Mesendoderm (in vitro differentiated cells): ENCODE measurements around the gene CCL22.
A peak's percentile ranks its signal among the peaks of the same experiment; 100 is the strongest.
"Not testable (repeated sequence)": the region's sequence is repeated elsewhere in the genome, so short reads cannot be mapped to it uniquely, and the experiment has no call there.

Experiments used
- DNase-seq: peaks from one replicate; pipeline ENCODE4 v3.0.0; 2013
- H2AK5ac ChIP-seq: 2 replicates; pipeline ENCODE4 v1.6.1; 2013; ENCODE audit warnings: low read length, inconsistent platforms
- H2BK120ac ChIP-seq: 2 replicates; pipeline ENCODE4 v1.6.1; 2013; ENCODE audit warnings: low read depth, mild to moderate bottlenecking, low read length, moderate library complexity, mixed read lengths
- H2BK15ac ChIP-seq: replicated peaks from 2 replicates; pipeline ENCODE4 v1.6.1; 2013; ENCODE audit warnings: low read depth, mild to moderate bottlenecking, moderate library complexity
- H2BK5ac ChIP-seq: 2 replicates; pipeline ENCODE4 v1.6.1; 2013; ENCODE audit warnings: low read length, inconsistent platforms
- H3K18ac ChIP-seq: 2 replicates; pipeline ENCODE4 v1.6.1; 2013; ENCODE audit warnings: mild to moderate bottlenecking, low read length, mixed read lengths
- H3K23ac ChIP-seq: one replicate; pipeline ENCODE4 v1.6.1; 2013; ENCODE audit warnings: low read length
- H3K27ac ChIP-seq: 2 replicates; pipeline ENCODE4 v1.5.1; 2013; ENCODE audit warnings: low read depth, mild to moderate bottlenecking, inconsistent platforms, low read length, moderate library complexity
- H3K27me3 ChIP-seq: 2 replicates; pipeline ENCODE4 v1.6.1; 2013; ENCODE audit warnings: low read length, control low read depth, mild to moderate bottlenecking, inconsistent platforms; ENCODE audit not compliant: insufficient read depth, poor library complexity
- H3K36me3 ChIP-seq: 2 replicates; pipeline ENCODE4 v1.6.1; 2013; ENCODE audit warnings: low read length, inconsistent platforms; ENCODE audit not compliant: control insufficient read depth, insufficient read depth
- H3K4ac ChIP-seq: one replicate; pipeline ENCODE4 v1.6.1; 2013; ENCODE audit warnings: low read depth, mild to moderate bottlenecking, low read length, moderate library complexity
- H3K4me1 ChIP-seq: 2 replicates; pipeline ENCODE4 v1.6.1; 2013; ENCODE audit warnings: low read depth, low read length, inconsistent platforms; ENCODE audit not compliant: control insufficient read depth
- H3K4me2 ChIP-seq: 2 replicates; pipeline ENCODE4 v1.6.1; 2013; ENCODE audit warnings: low read length
- H3K4me3 ChIP-seq: 2 replicates; pipeline ENCODE4 v1.5.1; 2013; ENCODE audit warnings: mild to moderate bottlenecking, low read length
- H3K56ac ChIP-seq: one replicate; pipeline ENCODE4 v1.6.1; 2013; ENCODE audit warnings: low read length
- H3K79me1 ChIP-seq: 2 replicates; pipeline ENCODE4 v1.6.1; 2013; ENCODE audit warnings: low read length, inconsistent platforms
- H3K79me2 ChIP-seq: 2 replicates; pipeline ENCODE4 v1.6.1; 2013; ENCODE audit warnings: mild to moderate bottlenecking, low read length; ENCODE audit not compliant: control insufficient read depth, insufficient read depth
- H3K9ac ChIP-seq: 2 replicates; pipeline ENCODE4 v1.6.1; 2013; ENCODE audit warnings: low read length, inconsistent platforms
- H4K5ac ChIP-seq: one replicate; pipeline ENCODE4 v1.6.1; 2013; ENCODE audit warnings: low read length
- H4K8ac ChIP-seq: one replicate; pipeline ENCODE4 v1.6.1; 2013; ENCODE audit warnings: low read depth, mild to moderate bottlenecking, control low read depth, low read length, moderate library complexity
- WGBS: extraction: QIAGEN DNeasy Blood & Tissue Kit; methylation state at CpG from one replicate; pipeline ENCODE4 v1.1.7; 2013; ENCODE audit warnings: low lambda C conversion rate, missing lambda C conversion rate; ENCODE audit not compliant: insufficient coverage; ENCODE audit errors: extremely low coverage; 5-methylcytosine and 5-hydroxymethylcytosine counted together

The CCL22 gene

GRCh38 chr16:57371494-57372371 is 13.2 kb downstream of the CCL22 start:
- no peak overlapping the region for H3K4me3 ChIP-seq
- no peaks in the 10 kb centered on the region for H3K36me3 ChIP-seq
- H3K9ac ChIP-seq = no peak overlapping the region
- H2BK120ac ChIP-seq = no peak overlapping the region
- no peaks in the 10 kb centered on the region for H3K79me2 ChIP-seq
- peaks cover 4% of the 10 kb centered on the region for H3K4me1 ChIP-seq
- H2BK5ac ChIP-seq = no peak overlapping the region
- no peak overlapping the region for H3K18ac ChIP-seq
- no peak overlapping the region for H3K27ac ChIP-seq
- H4K8ac ChIP-seq = no peak overlapping the region
- no peaks in the 10 kb centered on the region for H3K79me1 ChIP-seq
- no peak overlapping the region for H4K5ac ChIP-seq
- H2AK5ac ChIP-seq = no peak overlapping the region
- H3K27me3 ChIP-seq = no peaks in the 10 kb centered on the region
- no peak overlapping the region for H2BK15ac ChIP-seq
- no peak overlapping the region for H3K56ac ChIP-seq
- no peak overlapping the region for H3K4me2 ChIP-seq
- H3K23ac ChIP-seq = no peak overlapping the region
- H3K4ac ChIP-seq = no peak overlapping the region
- no CpG with 5 or more reads among the region's 15 CpGs for WGBS
- no peak for DNase-seq

GRCh38 chr16:57372372-57373116 is 14.0 kb downstream of the CCL22 start, which contains the start of gene CX3CL1:
CX3CL1 (plus strand) TSS chr16:57372490; CDS start chr16:57372569, 79 bp downstream.
- Histone ChIP-seq H4K5ac (no peak within 1 kb of the TSS), H3K4me1 (peaks cover 4% of the 10 kb centered on the region), H3K36me3 (no peaks in the 10 kb centered on the region), H4K8ac (no peak within 1 kb of the TSS), H3K9ac (peak within 1 kb of the TSS; percentile 67), H2AK5ac (no peak within 1 kb of the TSS), H3K4ac (no peak within 1 kb of the TSS), H2BK15ac (no peak within 1 kb of the TSS), H3K27ac (no peak within 1 kb of the TSS), H3K18ac (peak within 1 kb of the TSS; percentile 8), H3K56ac (peak within 1 kb of the TSS; percentile 81), H2BK5ac (no peak within 1 kb of the TSS), H3K79me2 (no peaks in the 10 kb centered on the region), H3K4me2 (peak within 1 kb of the TSS; percentile 44), H3K27me3 (no peaks in the 10 kb centered on the region), H3K23ac (peak within 1 kb of the TSS; percentile 94), H2BK120ac (no peak within 1 kb of the TSS), H3K79me1 (no peaks in the 10 kb centered on the region), H3K4me3 (no peak within 1 kb of the TSS)
- DNase-seq = peak; percentile 92
- no CpG with 5 or more reads among the region's 23 CpGs for WGBS

- Histone ChIP-seq H3K79me2 (no peaks in the 10 kb centered on the region), H3K56ac (no peak overlapping the region), H2BK5ac (no peak overlapping the region), H3K23ac (no peak overlapping the region), H2AK5ac (no peak overlapping the region), H3K27me3 (no peaks in the 10 kb centered on the region), H2BK120ac (no peak overlapping the region), H4K5ac (no peak overlapping the region), H3K18ac (no peak overlapping the region), H3K4me3 (no peak overlapping the region), H3K4me2 (no peak overlapping the region), H3K27ac (no peak overlapping the region), H2BK15ac (no peak overlapping the region), H3K4ac (no peak overlapping the region), H4K8ac (no peak overlapping the region), H3K4me1 (peaks cover 4% of the 10 kb centered on the region), H3K36me3 (no peaks in the 10 kb centered on the region), H3K9ac (no peak overlapping the region), H3K79me1 (no peaks in the 10 kb centered on the region)
- WGBS = no CpG with 5 or more reads among the region's 9 CpGs
- DNase-seq = no peak
These were observed 14.7 kb downstream of the CCL22 start for GRCh38 chr16:57373117-57373947.

GRCh38 chr16:57374067-57374534 is 15.5 kb downstream of the CCL22 start:
- H3K36me3 ChIP-seq = no peaks in the 10 kb centered on the region
- H2BK120ac ChIP-seq = no peak overlapping the region
- no peak overlapping the region for H2BK15ac ChIP-seq
- H3K27me3 ChIP-seq = no peaks in the 10 kb centered on the region
- no peak overlapping the region for H4K5ac ChIP-seq
- no peaks in the 10 kb centered on the region for H3K79me1 ChIP-seq
- no CpG with 5 or more reads among the region's 9 CpGs for WGBS
- DNase-seq = no peak
- no peak overlapping the region for H3K23ac ChIP-seq
- no peak overlapping the region for H3K4ac ChIP-seq
- H3K79me2 ChIP-seq = no peaks in the 10 kb centered on the region
- no peak overlapping the region for H3K18ac ChIP-seq
- H3K4me2 ChIP-seq = no peak overlapping the region
- H3K4me1 ChIP-seq = peaks cover 4% of the 10 kb centered on the region
- H3K56ac ChIP-seq = no peak overlapping the region
- no peak overlapping the region for H3K27ac ChIP-seq
- no peak overlapping the region for H2AK5ac ChIP-seq
- no peak overlapping the region for H3K4me3 ChIP-seq
- H4K8ac ChIP-seq = no peak overlapping the region
- no peak overlapping the region for H2BK5ac ChIP-seq
- no peak overlapping the region for H3K9ac ChIP-seq

- not testable (repeated sequence) for H3K27ac ChIP-seq, H3K79me2 ChIP-seq, H3K27me3 ChIP-seq, H3K4ac ChIP-seq, H3K4me3 ChIP-seq, H3K56ac ChIP-seq, H2BK15ac ChIP-seq, H2BK5ac ChIP-seq, H2AK5ac ChIP-seq, H3K18ac ChIP-seq, H3K23ac ChIP-seq, H2BK120ac ChIP-seq, DNase-seq, H4K8ac ChIP-seq, H3K36me3 ChIP-seq, H4K5ac ChIP-seq, H3K9ac ChIP-seq, H3K4me1 ChIP-seq, H3K4me2 ChIP-seq, H3K79me1 ChIP-seq
- WGBS = no CpG with 5 or more reads among the region's 8 CpGs
These were observed 16.4 kb downstream of the CCL22 start for GRCh38 chr16:57374925-57375465.
